Measurements from ENCODE around the gene MRPL47.
A peak's percentile ranks its signal among the peaks of the same experiment; 100 is the strongest.

MRPL47 gene

GRCh38 chr3:179590669-179591068 is 13.8 kb downstream of the MRPL47 start:
- no peak for DNase-seq

- DNase-seq: no peak
Measured at GRCh38 chr3:179589143-179589542, 15.3 kb downstream of the MRPL47 start.

- DNase-seq: no peak
Measured at GRCh38 chr3:179580992-179581391, 23.4 kb downstream of the MRPL47 start.

- DNase-seq: no peak
Measured at GRCh38 chr3:179565496-179565895, 38.9 kb downstream of the MRPL47 start.

- DNase-seq: peak; percentile 56 to 61
Measured at GRCh38 chr3:179563271-179563783, 41.1 kb downstream of the MRPL47 start.

GRCh38 chr3:179562591-179563270 is 41.7 kb downstream of the MRPL47 start, which contains the start of gene ACTL6A:
Gene ACTL6A, plus strand, starts transcription at chr3:179562926. Its CDS starts 167 bp downstream, at chr3:179563093.
- DNase-seq: peak; percentile 99

GRCh38 chr3:179560791-179561190 is 43.6 kb downstream of the MRPL47 start:
- DNase-seq: no peak

GRCh38 chr3:179558742-179559364 is 45.6 kb downstream of the MRPL47 start:
- DNase-seq: peak; percentile 17 to 32

- no peak for DNase-seq
Measured at GRCh38 chr3:179551349-179552105, 52.9 kb downstream of the MRPL47 start.

GRCh38 chr3:179546814-179547241 is 57.6 kb downstream of the MRPL47 start:
- DNase-seq: no peak

GRCh38 chr3:179544981-179545645 is 59.3 kb downstream of the MRPL47 start:
- no peak for DNase-seq

- no peak for DNase-seq
Measured at GRCh38 chr3:179542375-179542774, 62.1 kb downstream of the MRPL47 start.

- DNase-seq: no peak
Measured at GRCh38 chr3:179541596-179541995, 62.8 kb downstream of the MRPL47 start.

GRCh38 chr3:179541094-179541493 is 63.3 kb downstream of the MRPL47 start:
- no peak for DNase-seq
